TTC549 (cell line): ENCODE measurements around the gene ZNF805.
"Not testable (repeated sequence)": the region's sequence is repeated elsewhere in the genome, so short reads cannot be mapped to it uniquely, and the experiment has no call there.

ENCODE experiments used
- FAIRE-seq: peaks from 2 replicates; lab custom pipeline; 2012; peaks lifted over from hg19 to GRCh38; lab: Jason Lieb, UNC

ZNF805 gene

GRCh38 chr19:57269515-57270250 lies 29.3 kb downstream of the ZNF805 start:
- FAIRE-seq: no peak

GRCh38 chr19:57271280-57271679 lies 30.8 kb downstream of the ZNF805 start:
- FAIRE-seq: no peak

- FAIRE-seq: no peak
Observed at GRCh38 chr19:57273014-57273413, 32.6 kb downstream of the ZNF805 start.

- FAIRE-seq: no peak
Observed at GRCh38 chr19:57276430-57276829, 36.0 kb downstream of the ZNF805 start.

GRCh38 chr19:57278481-57278880 lies 38.0 kb downstream of the ZNF805 start:
- not testable (repeated sequence) for FAIRE-seq

GRCh38 chr19:57279418-57280164 lies 39.2 kb downstream of the ZNF805 start:
- no peak for FAIRE-seq

GRCh38 chr19:57280165-57280961 lies 39.9 kb downstream of the ZNF805 start, which contains the start of gene ZNF460:
TSS of gene ZNF460 (plus strand) at chr19:57280485. CDS start at chr19:57280807, 322 bp downstream.
- FAIRE-seq: no peak

- FAIRE-seq: no peak
Observed at GRCh38 chr19:57280962-57281400, 40.5 kb downstream of the ZNF805 start.

GRCh38 chr19:57282011-57282643 lies 41.7 kb downstream of the ZNF805 start:
- no peak for FAIRE-seq

- FAIRE-seq: no peak
Observed at GRCh38 chr19:57288373-57288772, 47.9 kb downstream of the ZNF805 start.

GRCh38 chr19:57290970-57291369 lies 50.5 kb downstream of the ZNF805 start:
- no peak for FAIRE-seq

- no peak for FAIRE-seq
Observed at GRCh38 chr19:57292547-57292946, 52.1 kb downstream of the ZNF805 start.

GRCh38 chr19:57293719-57294118 lies 53.3 kb downstream of the ZNF805 start:
- no peak for FAIRE-seq

- FAIRE-seq: no peak
Observed at GRCh38 chr19:57302020-57302465, 61.6 kb downstream of the ZNF805 start.

GRCh38 chr19:57302727-57303401 lies 62.4 kb downstream of the ZNF805 start:
- FAIRE-seq: no peak
